Measurements from ENCODE around the gene SLC25A48. TPM values are rescaled to one million over a fixed set of nuclear protein-coding genes. Genes with fewer than 3 reads are reported as not detected.

SLC25A48 gene
- total and polyA plus RNA-seq, 12 donors = not detected

GRCh38 chr5:135859641-135860040 lies 25.2 kb downstream of the SLC25A48 start:
- no peak for DNase-seq
- H3K36me3 ChIP-seq (replicated peaks in 1 of 2) = no peaks in the 10 kb centered on the region
- intact Hi-C loops (cut with DNase I) = no loop called here
- no peak overlapping the region for H3K4me3 ChIP-seq
- WGBS, 4 donors = 61 to 78% (median 67%) methylated on average over 1 of the region's 1 CpG
- H3K27ac ChIP-seq = no peak overlapping the region
- TF ChIP-seq CTCF (IDR thresholded peaks at IDR 0.05) (no peak), POLR2A (IDR thresholded peaks at IDR 0.05) (no peak)
- H3K9me3 ChIP-seq (replicated peaks in 1 of 3) = no peaks in the 10 kb centered on the region
- no peaks in the 10 kb centered on the region for H3K4me1 ChIP-seq (replicated peaks in 1 of 2)
- no peaks in the 10 kb centered on the region for H3K27me3 ChIP-seq

DNA sequence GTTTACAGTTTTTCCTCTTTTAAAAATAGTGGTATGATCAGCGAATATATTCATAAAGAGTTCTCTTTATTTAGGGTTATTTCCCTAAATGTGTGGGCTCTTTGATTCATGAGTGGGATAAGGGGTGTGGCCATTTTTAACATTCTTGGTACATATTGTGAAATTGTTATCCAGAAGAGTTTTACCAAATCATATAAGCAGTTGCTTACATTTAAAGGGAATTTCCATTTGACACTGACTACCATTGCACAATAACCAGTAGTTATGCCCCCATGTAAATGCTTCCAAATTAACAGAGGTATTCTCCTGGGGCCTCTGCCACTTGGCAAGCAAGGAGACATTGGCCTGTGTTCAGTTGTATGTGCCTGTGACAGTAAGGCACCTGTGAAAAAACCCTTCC lies 27.2 kb downstream of the SLC25A48 start:
- Histone ChIP-seq H3K27ac (no peak overlapping the region), H3K36me3 (replicated peaks in 1 of 2) (no peaks in the 10 kb centered on the region), H3K27me3 (no peaks in the 10 kb centered on the region), H3K4me1 (replicated peaks in 1 of 2) (no peaks in the 10 kb centered on the region), H3K4me3 (no peak overlapping the region), H3K9me3 (replicated peaks in 1 of 3) (no peaks in the 10 kb centered on the region)
- WGBS, 4 donors = 71 to 88% (median 77%) methylated on average over 1 of the region's 1 CpG
- no peak for DNase-seq
- TF ChIP-seq CTCF (IDR thresholded peaks at IDR 0.05) (no peak), POLR2A (IDR thresholded peaks at IDR 0.05) (no peak)
- intact Hi-C loops (cut with DNase I) = no loop called here

DNA sequence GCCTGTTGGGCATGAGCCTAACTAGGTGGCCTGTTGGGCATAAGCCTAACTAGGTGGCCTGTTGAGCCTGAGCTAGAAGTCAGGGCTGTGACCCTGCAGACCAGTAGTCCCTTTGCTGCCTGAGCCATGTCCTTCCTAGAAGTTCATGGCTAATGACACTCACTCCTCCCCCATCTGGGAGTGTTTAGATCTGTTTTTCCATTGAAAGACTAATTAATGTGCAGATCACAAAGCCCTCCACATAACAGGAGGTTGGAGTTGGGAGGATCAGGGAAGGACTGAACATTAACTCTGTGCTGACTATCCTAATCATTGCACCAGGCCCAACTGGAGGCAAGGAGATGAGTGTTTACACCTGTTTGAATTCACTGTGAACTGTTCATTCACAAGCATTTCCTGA lies 27.6 kb downstream of the SLC25A48 start:
- no peak for TF ChIP-seq POLR2A (IDR thresholded peaks at IDR 0.05)
- DNase-seq = no peak
- intact Hi-C loops (cut with DNase I) = no loop called here

DNA sequence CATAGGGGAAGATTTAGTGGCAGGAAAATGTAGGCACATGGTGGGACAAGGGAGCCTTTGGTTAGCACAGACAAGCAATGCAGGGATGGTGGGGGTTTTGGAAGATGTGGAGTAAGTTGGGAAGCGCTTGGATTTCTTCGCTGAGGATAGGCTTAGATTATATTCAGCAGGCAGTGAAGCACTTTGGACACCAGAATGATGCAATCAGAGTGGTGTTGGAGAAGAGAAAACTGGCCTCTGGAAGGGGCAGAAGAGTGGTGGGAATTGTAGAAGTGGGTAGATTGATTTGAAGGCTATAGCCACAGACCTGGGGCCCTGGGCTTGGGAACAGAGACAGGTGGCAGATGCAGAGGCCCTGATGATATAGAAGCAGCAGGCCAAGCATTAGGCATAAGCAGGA lies 28.3 kb downstream of the SLC25A48 start:
- TF ChIP-seq CTCF (IDR thresholded peaks at IDR 0.05) (no peak), POLR2A (IDR thresholded peaks at IDR 0.05) (no peak)
- Histone ChIP-seq H3K9me3 (replicated peaks in 1 of 3) (no peaks in the 10 kb centered on the region), H3K27me3 (no peaks in the 10 kb centered on the region), H3K4me3 (no peak overlapping the region), H3K4me1 (replicated peaks in 1 of 2) (no peaks in the 10 kb centered on the region), H3K27ac (no peak overlapping the region), H3K36me3 (replicated peaks in 1 of 2) (no peaks in the 10 kb centered on the region)
- DNase-seq = no peak
- 96 to 98% (median 98%) methylated on average over 2 of the region's 2 CpGs for WGBS, 4 donors
- intact Hi-C loops (cut with DNase I) = no loop called here

More for the DNA sequence above, 27.6 kb downstream of the SLC25A48 start:
- no peaks in the 10 kb centered on the region for H3K4me1 ChIP-seq (replicated peaks in 1 of 2)
- no peak overlapping the region for H3K4me3 ChIP-seq
- no peaks in the 10 kb centered on the region for H3K36me3 ChIP-seq (replicated peaks in 1 of 2)
- H3K27ac ChIP-seq = no peak overlapping the region
- no peaks in the 10 kb centered on the region for H3K27me3 ChIP-seq
- no peaks in the 10 kb centered on the region for H3K9me3 ChIP-seq (replicated peaks in 1 of 3)

GRCh38 chr5:135864503-135865435 lies 30.3 kb downstream of the SLC25A48 start:
- intact Hi-C loops (cut with DNase I) = no loop called here
- Histone ChIP-seq H3K27me3 (no peaks in the 10 kb centered on the region), H3K36me3 (replicated peaks in 1 of 2) (no peaks in the 10 kb centered on the region), H3K4me3 (no peak overlapping the region), H3K4me1 (replicated peaks in 1 of 2) (no peaks in the 10 kb centered on the region), H3K9me3 (replicated peaks in 1 of 3) (no peaks in the 10 kb centered on the region), H3K27ac (no peak overlapping the region)
- WGBS, 4 donors = 62 to 81% (median 75%) methylated on average over 3 of the region's 3 CpGs
- TF ChIP-seq CTCF (IDR thresholded peaks at IDR 0.05) (no peak), POLR2A (IDR thresholded peaks at IDR 0.05) (no peak)
- DNase-seq = no peak
